Endothelial cell of hepatic sinusoid (primary cell): ENCODE measurements around the gene DIAPH1.

Source experiments
- in situ Hi-C: cut with HindIII; loops from 2 replicates; pipeline ENCODE4 v1.10.0; 2017; ENCODE audit warnings: low sequenced_read_pairs

Gene DIAPH1

GRCh38 chr5:141524604-141525597 is 93.9 kb downstream of the DIAPH1 start:
- in situ Hi-C loops, result loop anchor here (5.0 kb wide), 2 partner anchors 32 to 38 kb away; partner anchors contain the start of genes PCDHGC4 and PCDHGC5

- in situ Hi-C loops, result loop anchor here (5.0 kb wide), 2 partner anchors 33 to 37 kb away; partner anchors contain the start of genes PCDHGC4 and PCDHGC5
Observed at GRCh38 chr5:141523991-141524390, 94.8 kb downstream of the DIAPH1 start.

GRCh38 chr5:141522301-141522700 is 96.5 kb downstream of the DIAPH1 start:
- in situ Hi-C loops, result loop anchor here (5.0 kb wide), 2 partner anchors 35 kb away; partner anchors contain the start of genes PCDHGC4 and PCDHGC5

GRCh38 chr5:141521244-141521781 is 97.5 kb downstream of the DIAPH1 start:
- in situ Hi-C loops, result loop anchor here (5.0 kb wide), 2 partner anchors 34 to 36 kb away; partner anchors contain the start of genes PCDHGC4 and PCDHGC5

- in situ Hi-C loops, result loop anchor here (5.0 kb wide), 2 partner anchors 33 to 37 kb away; partner anchors contain the start of genes PCDHGC4 and PCDHGC5
Observed at GRCh38 chr5:141519605-141520565, 98.9 kb downstream of the DIAPH1 start.

- in situ Hi-C loops, result no loop called here
Observed at GRCh38 chr5:141518618-141519015, 100.2 kb downstream of the DIAPH1 start.

GRCh38 chr5:141517880-141518617 is 100.8 kb downstream of the DIAPH1 start:
- in situ Hi-C loops, result no loop called here

GRCh38 chr5:141517312-141517711 is 101.5 kb downstream of the DIAPH1 start:
- in situ Hi-C loops, result no loop called here

GRCh38 chr5:141516672-141517025 is 102.2 kb downstream of the DIAPH1 start:
- in situ Hi-C loops, result no loop called here

- in situ Hi-C loops, result no loop called here
Observed at GRCh38 chr5:141515946-141516671, 102.7 kb downstream of the DIAPH1 start.

GRCh38 chr5:141515141-141515540 is 103.7 kb downstream of the DIAPH1 start:
- in situ Hi-C loops, result no loop called here

- in situ Hi-C loops, result loop anchor here (5.0 kb wide), 1 partner anchor 72 kb away; no protein-coding TSS in a partner anchor
Observed at GRCh38 chr5:141514330-141515133, 104.3 kb downstream of the DIAPH1 start.

GRCh38 chr5:141513627-141514329 is 105.0 kb downstream of the DIAPH1 start:
- in situ Hi-C loops, result loop anchor here (5.0 kb wide), 1 partner anchor 71 kb away; no protein-coding TSS in a partner anchor

- in situ Hi-C loops, result loop anchor here (5.0 kb wide), 1 partner anchor 71 kb away; no protein-coding TSS in a partner anchor
Observed at GRCh38 chr5:141512911-141513626, 105.7 kb downstream of the DIAPH1 start.

GRCh38 chr5:141512390-141512910 is 106.3 kb downstream of the DIAPH1 start:
- in situ Hi-C loops, result loop anchor here (5.0 kb wide), 1 partner anchor 70 kb away; no protein-coding TSS in a partner anchor

GRCh38 chr5:141511771-141512325 is 107.0 kb downstream of the DIAPH1 start:
- in situ Hi-C loops, result loop anchor here (5.0 kb wide), 1 partner anchor 70 kb away; no protein-coding TSS in a partner anchor
